Retinal pigment epithelial cell (primary cell): ENCODE measurements around the gene RBM45.
"Not testable (repeated sequence)": the region's sequence is repeated elsewhere in the genome, so short reads cannot be mapped to it uniquely, and the experiment has no call there.

Source experiments
- DNase-seq: peaks from one replicate; pipeline ENCODE4 v3.0.0-alpha.2; 2010; ENCODE audit warnings: low read depth
- H3K4me3 ChIP-seq: 2 replicates; pipeline ENCODE4 v1.5.1; 2011; ENCODE audit warnings: mild to moderate bottlenecking, low read length, control low read depth, moderate library complexity
- CTCF ChIP-seq: conservative IDR thresholded peaks from 2 replicates; pipeline ENCODE4 v1.5.1; 2011; ENCODE audit warnings: low read depth, low read length, control low read depth, inconsistent platforms

The RBM45 gene

GRCh38 chr2:178143481-178143880 is 31.2 kb downstream of the RBM45 start:
- DNase-seq = no peak
- no peak overlapping the region for H3K4me3 ChIP-seq
- TF ChIP-seq CTCF = no peak

GRCh38 chr2:178152033-178152432 is 39.8 kb downstream of the RBM45 start:
- no peak for DNase-seq
- TF ChIP-seq CTCF = no peak
- H3K4me3 ChIP-seq = no peak overlapping the region

GRCh38 chr2:178152542-178152941 is 40.3 kb downstream of the RBM45 start:
- H3K4me3 ChIP-seq = no peak overlapping the region
- TF ChIP-seq CTCF = no peak
- no peak for DNase-seq

- no peak for DNase-seq
- H3K4me3 ChIP-seq = no peak overlapping the region
- TF ChIP-seq CTCF = no peak
Measured at GRCh38 chr2:178152977-178153376, 40.7 kb downstream of the RBM45 start.

GRCh38 chr2:178153878-178154277 is 41.6 kb downstream of the RBM45 start:
- not testable (repeated sequence) for H3K4me3 ChIP-seq, DNase-seq

GRCh38 chr2:178155524-178155923 is 43.3 kb downstream of the RBM45 start:
- TF ChIP-seq CTCF = no peak
- H3K4me3 ChIP-seq = no peak overlapping the region
- no peak for DNase-seq

GRCh38 chr2:178157574-178157973 is 45.3 kb downstream of the RBM45 start:
- DNase-seq = no peak
- no peak overlapping the region for H3K4me3 ChIP-seq
- TF ChIP-seq CTCF = no peak

GRCh38 chr2:178159966-178160365 is 47.7 kb downstream of the RBM45 start:
- no peak for DNase-seq
- H3K4me3 ChIP-seq = no peak overlapping the region
- TF ChIP-seq CTCF = no peak
